NCI-H748 (cell line): ENCODE data around the gene NLE1.
"Not testable (repeated sequence)": the region's sequence is repeated elsewhere in the genome, so short reads cannot be mapped to it uniquely, and the experiment has no call there.

Experiments used
- DNase-seq: peaks from one replicate; lab custom pipeline; 2025; ENCODE audit not compliant: unreplicated experiment; lab: John Stamatoyannopoulos, UW

NLE1 gene

DNA sequence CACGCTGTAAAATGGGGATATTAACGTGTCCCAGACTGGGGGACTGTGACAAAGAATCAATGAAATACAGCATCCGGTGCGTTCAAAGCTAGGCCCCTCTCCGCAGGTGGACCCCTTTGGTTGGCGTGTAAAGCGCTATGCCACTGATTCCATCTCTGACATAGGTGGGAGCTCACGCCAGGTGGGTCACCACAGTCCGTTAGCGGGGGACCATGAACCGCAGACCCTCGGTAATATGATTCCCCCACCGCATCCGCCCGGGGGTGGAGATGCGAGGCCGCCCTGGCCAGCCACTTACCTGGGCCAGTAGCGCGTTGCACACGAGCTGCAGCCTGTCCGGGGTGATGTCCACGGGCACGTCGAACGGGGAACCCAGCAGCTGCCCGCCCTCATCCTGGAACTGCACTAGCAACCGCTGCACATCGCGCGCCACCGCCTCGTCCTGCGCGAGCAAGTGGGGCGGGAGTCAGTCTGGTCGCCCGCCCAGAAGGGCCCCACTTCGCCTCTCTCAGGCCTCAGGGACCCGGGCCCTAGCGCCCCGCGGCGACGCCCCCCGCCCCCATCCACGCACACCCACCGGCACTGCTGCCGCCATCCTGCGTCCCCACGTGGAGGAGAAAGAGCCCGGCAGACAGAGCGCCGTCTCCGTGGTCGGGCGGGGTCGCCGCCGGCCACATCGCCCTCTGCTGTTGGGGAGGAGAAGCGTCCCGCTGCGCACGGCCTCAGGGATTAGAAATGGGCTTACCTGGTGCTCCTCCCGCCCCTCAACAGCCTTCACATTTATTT, at the start of gene NLE1:
TSS of gene NLE1 (minus strand) at position 623 of the 786 bp plus-strand sequence. CDS start at position 595, 28 bp downstream.
- DNase-seq = peak; percentile 83

DNA sequence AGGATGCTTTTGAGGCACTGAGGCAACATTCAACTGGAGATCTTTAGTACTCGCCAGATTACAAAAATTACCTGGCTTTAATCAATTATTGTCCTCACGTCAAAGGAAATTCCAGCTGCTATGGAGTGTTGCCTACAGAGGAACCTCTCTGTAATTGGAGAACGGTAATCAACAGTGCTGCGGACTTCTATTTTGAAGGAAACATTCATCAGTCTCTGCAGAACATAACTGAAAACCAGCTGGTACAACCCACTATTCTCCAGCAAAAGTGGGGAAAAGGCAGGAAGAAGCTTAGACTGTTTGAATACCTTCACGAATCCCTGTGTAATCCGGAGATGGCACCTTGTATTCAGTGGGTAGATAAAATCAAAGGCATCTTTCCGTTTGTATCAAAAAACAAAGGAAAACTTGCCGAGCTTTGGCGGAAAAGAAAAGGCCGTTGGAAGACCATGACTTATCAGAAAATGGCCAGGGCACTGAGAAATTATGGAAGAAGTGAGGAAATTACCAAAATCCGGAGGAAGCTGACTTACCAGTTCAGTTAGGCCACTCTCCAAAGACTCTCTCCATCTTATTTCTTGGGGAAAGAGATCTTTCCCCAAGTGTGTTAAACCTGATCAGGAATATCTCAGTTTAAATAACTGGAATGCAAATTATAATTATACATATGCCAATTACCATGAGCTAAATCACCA, 49.0 kb upstream of the NLE1 start:
- DNase-seq = peak; percentile 25

DNA sequence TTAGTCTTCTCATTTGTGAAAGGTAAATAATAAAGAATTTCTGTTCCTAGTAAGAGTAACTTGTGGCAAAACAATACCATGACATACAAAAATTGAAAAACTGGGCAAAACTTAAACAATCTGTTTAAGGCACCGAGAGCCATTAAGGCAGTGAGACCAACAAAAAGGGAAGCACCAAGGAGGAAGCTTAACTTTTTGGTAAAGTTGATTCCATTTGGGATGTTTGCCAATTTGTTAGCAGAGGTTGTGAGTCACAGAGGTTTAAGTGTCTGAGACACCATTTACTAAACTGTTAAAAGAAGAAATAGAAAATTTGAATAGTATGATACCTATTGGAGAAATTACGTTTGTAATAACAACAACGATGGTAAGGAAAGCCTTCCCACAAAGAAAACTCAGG, 47.2 kb upstream of the NLE1 start:
- no peak for DNase-seq

- DNase-seq = peak; percentile 7
Observed at GRCh38 chr17:35188111-35188510, 46.0 kb upstream of the NLE1 start.

DNA sequence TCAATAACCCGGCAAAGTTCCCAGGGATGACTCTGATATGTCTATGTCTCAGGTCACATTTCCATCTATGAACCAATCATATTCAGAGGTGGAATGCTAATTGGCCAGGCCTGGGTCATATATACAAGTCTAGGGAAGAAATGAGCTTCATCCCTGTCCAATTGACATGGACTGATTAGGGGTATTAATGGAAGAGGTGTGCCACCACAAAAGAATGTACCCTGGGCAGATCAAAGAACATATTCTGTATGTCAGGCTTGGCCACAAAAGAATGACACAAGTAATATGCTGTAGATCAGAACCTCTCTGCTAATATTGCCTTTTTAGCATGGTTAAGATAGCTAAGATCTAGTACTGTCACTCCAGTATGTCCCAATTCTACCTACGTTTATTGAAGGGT, 45.4 kb upstream of the NLE1 start:
- DNase-seq = no peak

DNA sequence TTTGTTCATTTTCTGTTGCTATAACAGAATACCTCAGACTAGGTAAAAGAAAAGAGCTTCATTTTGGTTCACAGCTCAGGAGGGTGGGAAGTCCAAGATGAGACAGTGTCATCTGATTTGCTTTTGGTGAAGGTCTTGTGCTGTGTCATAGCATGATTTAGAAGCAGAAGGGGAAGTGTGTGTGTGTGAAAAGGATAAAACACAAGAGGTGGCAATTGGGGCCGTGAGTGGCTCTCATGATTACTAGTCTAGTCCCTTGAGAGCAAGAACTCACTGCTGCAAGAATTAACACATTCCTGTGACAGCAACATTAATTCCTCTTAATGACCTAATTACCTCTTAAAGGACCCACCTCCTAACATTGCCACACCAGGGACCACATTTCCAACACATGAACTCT, 43.7 kb upstream of the NLE1 start:
- no peak for DNase-seq

- no peak for DNase-seq
Observed at GRCh38 chr17:35184274-35184673, 42.2 kb upstream of the NLE1 start.

DNA sequence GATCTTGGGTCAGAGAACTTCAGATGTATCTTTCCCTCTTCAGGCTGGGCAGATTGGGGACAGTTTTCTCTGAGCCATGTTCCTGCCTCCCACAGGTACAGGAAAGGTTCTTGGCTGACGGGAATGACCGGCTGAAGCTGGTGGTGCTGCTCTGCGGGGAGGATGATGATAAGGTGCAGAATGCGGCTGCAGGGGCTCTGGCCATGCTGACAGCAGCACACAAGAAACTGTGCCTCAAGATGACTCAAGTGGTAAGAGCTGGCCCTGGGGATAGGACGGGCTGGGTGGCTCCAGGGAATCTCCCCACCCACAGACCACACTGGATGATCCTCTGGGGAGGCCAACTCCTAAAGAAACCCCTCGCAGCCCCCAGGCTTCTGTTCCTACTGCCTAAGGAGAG, 41.2 kb upstream of the NLE1 start:
- no peak for DNase-seq

DNA sequence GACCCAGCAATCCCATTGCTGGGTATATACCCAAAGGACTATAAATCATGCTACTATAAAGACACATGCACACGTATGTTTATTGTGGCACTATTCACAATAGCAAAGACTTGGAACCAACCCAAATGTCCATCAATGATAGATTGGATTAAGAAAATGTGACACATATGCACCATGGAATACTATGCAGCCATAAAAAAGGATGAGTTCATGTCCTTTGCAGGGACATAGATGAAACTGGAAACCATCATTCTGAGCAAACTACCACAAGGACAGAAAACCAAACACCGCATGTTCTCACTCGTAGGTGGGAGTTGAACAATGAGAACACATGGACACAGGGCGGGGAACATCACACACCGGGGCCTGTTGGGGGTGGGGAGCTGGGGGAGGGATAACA, 37.3 kb upstream of the NLE1 start:
- DNase-seq = not testable (repeated sequence)

DNA sequence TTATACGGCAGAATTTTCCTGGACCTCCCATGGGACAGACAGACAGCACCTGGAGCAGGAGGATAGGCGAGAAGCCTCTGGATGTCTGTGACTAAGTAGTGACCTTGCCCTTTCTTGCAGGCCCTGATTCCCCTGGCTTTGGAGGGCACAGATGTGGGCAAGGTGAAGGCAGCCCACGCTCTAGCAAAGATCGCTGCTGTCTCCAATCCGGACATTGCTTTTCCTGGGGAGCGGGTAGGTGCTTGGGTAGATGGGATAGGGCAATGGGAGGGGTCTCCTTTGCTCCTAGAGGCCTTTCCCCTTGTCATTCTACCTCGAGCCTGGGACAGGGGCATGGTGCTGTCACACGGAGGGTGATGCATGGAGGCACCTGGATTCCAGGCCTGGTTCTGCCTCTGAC, 34.8 kb upstream of the NLE1 start:
- no peak for DNase-seq

DNA sequence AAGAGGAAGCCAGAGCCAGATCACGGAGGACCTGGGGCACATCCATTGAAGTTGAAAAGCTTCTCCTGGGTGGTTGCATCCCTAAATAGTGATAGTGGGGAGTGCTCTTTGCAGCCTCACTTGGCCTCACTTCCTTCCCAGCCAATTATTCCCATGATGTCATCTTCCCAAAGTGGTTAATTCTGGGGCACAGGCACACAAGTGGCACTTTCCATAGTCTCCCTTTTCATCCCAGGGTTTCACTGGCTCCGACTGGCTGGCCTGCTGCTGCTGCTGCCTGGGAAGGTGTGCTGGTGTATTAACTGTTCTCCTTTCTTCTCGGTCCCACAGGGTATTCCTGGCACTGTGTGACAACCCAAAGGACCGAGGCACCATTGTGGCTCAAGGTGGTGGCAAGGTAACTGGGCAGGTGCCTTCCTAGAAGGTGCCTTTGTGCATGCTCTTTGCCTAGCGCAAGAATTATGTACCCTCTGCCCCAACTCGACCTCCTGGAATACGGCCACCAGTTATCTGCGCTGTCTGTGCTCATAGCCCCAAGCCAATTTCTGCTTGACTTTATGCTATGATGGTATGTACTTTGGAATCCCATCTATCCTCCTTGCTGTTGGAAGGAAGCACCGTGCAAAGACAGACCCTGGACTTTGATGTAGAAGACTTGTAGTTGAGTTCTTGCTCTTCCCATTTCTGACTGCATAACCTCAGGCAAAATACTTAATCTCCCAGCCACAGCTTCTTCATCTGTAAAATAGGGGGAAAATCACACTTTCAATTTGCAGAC, 33.7 kb upstream of the NLE1 start:
- DNase-seq = no peak

DNA sequence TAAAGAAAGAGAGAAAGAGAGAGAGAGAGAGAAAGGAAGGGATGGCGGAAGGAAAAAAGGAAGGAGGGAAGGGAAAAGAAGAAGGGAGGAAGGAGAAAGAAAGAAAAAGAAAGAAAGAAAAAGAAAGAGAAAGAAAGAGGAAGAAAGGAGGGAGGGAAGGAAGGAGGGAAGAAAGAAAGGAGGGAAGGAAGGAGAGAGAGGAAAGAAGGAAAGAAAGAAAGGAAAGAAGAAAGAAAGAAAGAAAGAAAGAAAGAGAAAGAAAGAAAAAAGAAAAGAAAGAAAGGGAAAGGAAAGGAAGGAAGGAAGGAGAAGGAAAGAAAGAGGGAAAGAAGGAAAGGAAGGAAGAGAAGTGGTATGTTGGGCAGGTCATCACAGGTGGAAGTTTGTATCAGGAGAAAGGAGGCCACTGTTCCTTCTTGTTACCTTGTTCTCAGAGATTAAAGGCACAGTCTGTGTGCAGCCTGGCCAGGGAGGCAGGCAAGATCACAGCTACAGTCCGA, 32.8 kb upstream of the NLE1 start:
- DNase-seq = no peak

GRCh38 chr17:35172321-35172720, 30.2 kb upstream of the NLE1 start:
- not testable (repeated sequence) for DNase-seq

DNA sequence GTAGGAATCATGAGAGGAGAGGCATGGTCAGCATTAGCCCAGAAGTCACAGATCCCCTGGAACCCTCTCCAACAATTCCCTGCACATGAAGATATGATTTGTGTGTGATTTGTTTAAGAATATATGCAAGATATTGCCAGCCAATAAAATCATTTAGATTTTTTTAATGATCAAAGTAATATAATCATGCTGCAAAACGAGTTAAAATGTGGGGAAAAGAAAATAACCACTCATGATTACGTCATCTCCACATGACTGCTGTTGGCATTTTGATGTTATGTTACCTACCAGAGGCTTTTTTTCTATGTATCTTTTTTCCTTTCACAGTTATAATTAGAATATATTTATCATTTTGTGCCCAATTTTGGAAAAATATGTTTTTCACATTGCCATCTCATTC, 29.7 kb upstream of the NLE1 start:
- no peak for DNase-seq

- DNase-seq = no peak
Observed at GRCh38 chr17:35170968-35171771, 29.1 kb upstream of the NLE1 start.

- DNase-seq = no peak
Observed at GRCh38 chr17:35169835-35170363, 27.8 kb upstream of the NLE1 start.

DNA sequence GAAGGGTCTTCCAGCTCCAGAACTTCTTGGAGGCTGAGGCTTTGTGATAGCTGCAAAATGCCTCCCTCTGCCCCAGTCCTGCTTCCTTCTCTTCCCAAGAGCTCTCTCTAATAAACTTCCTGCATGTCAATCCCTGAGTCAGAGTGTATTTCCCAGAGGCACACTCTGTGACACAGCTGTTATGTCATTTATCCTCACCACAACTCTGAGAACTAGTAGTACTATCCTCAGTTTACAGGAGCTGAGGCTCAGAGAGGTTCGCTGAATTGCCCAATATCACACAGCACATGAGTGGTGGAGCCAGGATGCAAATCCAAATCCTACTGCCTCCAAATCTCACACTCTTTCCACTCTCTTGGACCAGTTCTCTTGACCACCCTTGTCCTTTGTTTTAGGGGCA, 25.6 kb upstream of the NLE1 start:
- no peak for DNase-seq

GRCh38 chr17:35167046-35167445, 24.9 kb upstream of the NLE1 start:
- no peak for DNase-seq

GRCh38 chr17:35166526-35166925, 24.4 kb upstream of the NLE1 start:
- DNase-seq = no peak

DNA sequence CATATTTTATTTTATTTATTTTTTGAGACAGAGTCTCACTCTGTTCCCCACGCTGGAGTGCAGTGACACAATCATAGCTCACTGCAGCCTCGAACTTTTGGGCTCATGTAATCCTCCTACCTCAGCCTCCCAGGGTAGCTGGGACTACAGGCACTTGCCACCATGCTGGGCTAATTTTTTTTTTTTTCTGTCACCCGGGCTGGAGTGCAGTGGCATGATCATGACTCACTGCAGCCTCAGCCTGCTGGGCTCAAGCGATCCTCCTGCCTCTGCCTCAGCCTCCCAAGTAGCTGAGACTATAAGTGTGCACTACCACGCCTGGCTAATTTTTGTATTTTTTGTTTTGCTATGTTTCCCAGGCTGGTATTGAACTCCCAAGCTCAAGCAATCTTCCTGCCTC, 22.6 kb upstream of the NLE1 start:
- DNase-seq = no peak

DNA sequence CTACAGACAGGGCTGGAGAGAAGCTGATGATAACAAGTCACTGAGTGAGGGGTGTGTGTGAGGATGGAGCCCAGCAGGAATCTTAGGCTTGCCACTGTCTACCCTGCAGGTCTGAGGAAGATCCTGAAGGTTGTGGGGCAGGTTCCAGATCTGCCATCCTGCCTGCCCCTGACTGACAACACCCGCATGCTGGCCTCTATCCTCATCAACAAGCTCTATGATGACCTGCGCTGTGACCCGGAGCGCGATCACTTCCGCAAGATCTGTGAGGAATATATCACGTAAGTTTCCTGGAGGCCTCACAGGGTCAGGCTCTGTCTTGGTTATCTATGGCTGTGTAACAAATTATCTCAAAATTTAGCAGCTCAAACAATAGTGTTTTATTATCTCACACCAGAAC, 21.8 kb upstream of the NLE1 start:
- no peak for DNase-seq
